Measurements from ENCODE around the gene RALGPS1. TPM values are rescaled to one million over a fixed set of nuclear protein-coding genes. Genes with fewer than 3 reads are reported as not detected.

Gene RALGPS1
- total RNA-seq, 1 donor from 2014 or later, result 3.2 TPM

DNA sequence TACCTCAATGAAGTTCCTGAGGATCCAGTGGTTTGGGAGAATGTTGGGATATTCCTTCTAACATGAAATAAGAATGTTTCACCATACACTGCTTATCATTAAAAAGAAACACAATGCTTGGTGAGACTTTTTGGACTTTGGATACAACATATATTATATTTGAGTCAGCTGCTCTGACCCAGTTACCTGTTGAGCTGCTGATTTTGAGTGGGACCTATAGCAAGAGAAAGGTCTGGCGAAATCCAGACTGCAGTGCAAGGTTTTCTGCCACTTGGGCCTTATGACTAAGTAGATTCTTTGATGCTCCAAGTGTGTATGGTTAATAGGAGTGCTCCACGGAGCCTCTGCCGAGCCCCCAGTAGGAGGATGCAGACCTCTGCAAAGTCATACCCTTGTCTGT is 10.0 kb upstream of the RALGPS1 start:
- no peak for ATAC-seq
- DNase-seq (ENCODE audit: low spot score), result no peak

DNA sequence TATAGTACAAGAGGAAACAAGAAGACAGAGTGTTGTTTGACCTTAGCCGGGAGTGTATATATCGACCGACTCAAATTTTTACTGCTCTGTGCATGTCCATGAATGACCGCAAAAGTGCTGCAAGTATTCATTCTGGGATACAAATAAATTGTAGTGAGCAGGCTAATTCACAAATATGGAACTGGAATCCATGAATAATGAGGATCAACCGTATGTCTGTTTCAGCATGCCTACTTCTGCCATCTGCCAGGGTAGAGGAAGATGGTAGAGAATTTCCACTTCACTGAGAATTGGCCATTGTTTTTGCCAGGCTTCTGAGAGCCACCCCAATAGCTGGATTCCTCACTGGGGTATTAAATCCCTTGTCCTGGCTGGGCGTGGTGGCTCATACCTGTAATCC is 8.5 kb upstream of the RALGPS1 start:
- no peak for ATAC-seq
- no peak for DNase-seq (ENCODE audit: low spot score)

DNA sequence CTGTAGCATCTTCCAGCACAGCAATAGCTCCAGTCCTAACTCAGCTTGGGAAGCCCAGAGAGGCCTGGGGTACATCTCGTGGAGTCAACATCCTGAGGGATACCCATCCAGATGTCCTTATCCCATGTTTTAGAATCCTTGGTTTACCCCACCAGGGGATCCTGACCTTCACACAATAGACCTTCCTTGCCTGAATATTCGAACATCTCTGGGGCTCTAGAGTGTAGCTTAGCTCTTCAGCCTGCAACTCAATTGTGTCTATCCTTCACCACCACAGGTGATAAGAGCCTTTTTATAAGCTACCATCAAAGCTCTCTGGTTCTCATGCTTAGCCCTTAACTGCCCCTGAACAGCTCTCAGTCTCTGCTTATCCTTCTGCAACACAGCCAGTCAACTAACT is 7.5 kb upstream of the RALGPS1 start:
- ATAC-seq, result no peak
- DNase-seq (ENCODE audit: low spot score), result no peak

DNA sequence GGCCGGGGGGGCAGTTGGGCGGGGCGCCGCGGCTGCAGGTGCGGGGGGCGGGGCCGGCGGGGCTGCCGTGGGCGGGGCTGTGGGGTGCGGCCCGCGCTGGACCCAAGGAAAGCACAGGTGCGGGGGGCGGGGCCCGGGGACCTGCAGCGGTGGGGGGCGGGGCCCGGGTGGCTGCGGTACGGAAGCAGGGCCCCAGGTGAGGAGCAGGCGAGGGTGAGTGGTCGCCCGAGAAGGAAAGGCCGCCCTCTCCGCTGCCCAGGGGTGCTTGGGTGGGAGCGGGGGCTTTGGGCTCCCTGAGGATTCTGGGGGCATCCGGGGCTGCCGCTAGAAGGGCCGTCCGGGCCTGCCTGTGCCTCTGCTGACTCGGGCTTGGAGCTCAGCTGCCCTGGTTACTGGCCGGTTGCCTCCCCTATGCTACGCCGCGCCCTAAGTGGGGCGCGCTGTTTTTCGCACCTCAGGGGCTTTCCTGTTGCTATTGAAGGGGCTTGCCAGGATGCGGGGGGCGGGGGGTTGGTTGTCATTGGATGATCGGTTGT is 767 bp downstream of the RALGPS1 start:
- DNase-seq (ENCODE audit: low spot score) (peak; percentile 55), ATAC-seq (peak; percentile 12)

DNA sequence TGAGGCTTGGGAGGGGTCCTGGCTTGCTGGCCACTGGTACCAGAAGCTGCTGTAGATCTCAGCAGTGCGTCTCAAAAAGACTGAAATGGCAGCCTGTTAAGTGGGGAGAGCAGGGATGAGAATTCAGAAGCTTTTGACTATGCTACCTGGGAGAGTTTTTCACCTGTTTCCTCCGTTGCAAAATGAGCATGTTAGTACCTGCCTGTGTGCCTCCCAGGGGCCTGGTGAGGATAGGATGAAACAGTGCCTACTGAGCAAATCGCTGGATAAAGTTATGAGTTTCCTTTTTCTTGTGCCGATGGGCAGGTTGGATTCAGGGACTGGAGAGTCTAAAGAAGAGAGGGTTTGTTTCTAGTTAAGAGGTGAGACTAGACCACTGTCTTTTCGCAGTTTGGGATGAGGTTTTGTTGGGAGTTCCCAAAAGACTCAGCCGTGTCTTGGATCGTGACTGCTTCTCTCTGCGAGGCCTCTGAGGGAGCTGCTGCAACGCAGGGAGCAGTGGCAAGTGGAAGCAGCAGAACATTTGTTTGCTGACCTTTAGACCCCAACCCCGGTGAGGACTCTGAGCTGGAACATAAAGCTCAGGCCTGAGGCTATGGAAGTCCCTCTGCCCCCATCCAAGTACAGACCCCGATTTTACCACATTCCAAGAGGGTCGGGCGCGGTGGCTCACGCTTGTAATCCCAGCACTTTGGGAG is 1.4 kb downstream of the RALGPS1 start:
- ATAC-seq, result no peak
- no peak for DNase-seq (ENCODE audit: low spot score)

DNA sequence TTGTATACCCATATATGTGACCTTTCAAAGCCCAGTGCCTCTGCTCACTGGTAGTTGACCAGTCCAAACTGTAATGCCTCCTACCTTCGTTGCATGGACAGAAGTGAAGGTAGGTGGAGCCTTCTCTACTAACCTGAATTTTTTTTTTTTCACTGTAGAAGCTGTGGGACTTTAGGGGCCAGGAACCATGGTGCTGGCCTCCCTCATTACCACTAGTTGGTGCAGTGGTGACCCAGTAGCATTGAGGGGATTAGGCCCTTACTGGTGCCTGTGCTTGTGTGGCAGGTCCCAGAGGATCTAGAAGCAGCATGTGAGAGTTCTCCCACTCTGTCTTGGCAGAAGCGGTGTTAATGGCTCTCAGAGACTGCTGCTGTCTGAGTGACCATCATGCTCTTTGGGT is 2.3 kb downstream of the RALGPS1 start:
- ATAC-seq (no peak), DNase-seq (ENCODE audit: low spot score) (no peak)

DNA sequence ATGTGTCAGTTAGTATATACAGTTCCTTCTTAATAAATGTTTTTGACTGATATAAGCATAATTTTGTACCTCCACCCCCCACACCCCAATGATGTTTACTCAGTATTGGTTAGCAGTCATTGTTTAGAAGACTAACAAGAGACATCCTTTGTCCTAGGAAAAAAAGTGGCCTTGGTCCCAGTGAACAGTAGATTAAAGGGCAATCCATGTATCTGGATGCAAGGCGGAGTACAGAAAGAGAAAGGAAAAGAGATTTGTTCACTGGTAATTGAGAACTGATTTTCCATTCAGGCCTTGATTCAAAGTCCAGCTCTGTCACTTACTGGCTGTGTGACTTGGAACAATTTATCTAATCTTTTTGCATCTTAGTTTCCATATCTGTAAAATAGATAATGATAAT is 4.6 kb downstream of the RALGPS1 start:
- no peak for ATAC-seq
- no peak for DNase-seq (ENCODE audit: low spot score)

DNA sequence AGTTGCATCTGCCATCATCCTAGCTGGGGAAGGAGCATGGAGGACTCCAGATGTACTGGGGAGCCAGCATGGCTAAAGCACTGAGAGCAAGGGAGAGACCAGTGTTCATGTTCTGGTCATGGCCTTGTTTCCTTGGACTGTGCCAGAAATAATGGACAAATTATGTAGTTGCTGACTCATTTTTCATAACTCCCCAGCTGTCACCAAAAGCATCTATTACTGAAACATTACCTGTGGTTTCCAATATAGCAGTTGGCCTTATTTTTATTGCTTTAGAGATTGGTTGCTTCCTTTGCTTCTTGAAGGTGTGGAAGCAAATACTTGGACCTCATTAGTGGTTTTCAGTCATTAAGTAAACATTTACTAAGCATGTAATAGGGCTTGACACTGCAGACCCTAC is 11.3 kb downstream of the RALGPS1 start:
- ATAC-seq, result no peak
- DNase-seq (ENCODE audit: low spot score), result no peak

DNA sequence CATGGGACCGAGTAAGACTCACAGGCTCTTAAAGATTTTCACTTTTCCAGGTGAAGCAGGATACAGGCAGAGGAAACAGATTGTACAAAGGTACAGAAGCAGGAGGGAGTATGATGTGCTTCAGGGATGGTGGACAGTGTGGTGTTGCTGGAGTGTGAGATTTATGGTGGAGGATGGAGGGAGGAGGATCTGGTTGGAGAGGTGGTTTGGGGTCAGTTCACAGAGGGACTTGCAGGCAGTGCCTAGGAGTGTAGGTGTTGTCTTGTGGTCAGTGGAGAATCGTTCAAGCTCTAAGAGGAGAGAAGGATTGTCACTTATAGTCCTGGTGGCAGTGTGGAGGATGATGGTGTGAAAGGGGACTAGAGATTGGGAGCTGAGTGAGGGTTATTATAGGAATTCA is 11.8 kb downstream of the RALGPS1 start:
- no peak for ATAC-seq

DNA sequence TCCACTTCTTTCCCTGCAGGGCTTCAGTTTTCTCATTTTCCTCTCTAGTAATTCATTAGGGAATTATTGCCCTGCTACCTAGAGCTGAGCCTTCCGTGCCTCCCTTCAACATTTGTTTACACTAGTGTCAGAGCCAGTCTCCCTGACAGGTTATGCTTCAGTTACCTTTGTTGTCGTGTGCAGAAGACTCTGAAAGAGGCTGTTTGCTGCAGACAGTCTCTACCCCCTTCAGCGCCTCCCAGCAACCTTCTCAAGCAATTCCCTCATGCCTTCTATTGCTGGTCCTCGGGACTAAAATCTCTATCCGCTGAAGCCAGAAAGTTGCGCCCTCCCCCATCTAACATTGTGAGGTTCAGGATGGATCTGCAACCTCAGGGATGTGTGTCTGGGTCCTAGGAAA is 12.8 kb downstream of the RALGPS1 start:
- ATAC-seq (no peak), DNase-seq (ENCODE audit: low spot score) (no peak)

More for the DNA sequence above, 11.8 kb downstream of the RALGPS1 start:
- no peak for DNase-seq (ENCODE audit: low spot score)

DNA sequence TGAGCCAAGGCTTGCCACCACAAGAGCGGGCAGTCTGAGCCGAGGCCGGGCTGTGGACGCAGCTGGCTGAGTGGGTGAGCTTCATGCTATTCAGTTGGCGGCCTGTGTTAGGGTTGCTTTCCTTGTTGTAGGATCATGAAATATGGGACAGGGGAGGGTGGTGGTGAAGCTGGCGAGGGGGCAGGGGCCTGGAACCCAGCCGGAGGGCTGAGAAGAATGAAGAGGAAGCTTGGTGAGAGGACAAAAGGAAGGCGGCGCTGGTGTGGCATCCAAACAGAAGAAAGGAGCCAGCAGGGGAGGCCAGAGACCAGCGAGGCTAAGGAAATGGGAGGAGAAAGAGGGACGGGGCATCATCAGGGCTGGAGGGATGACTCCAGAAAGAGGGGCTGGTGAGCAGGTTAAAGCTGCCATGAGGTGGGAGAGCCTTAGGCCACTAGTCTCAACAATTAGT is 18.3 kb downstream of the RALGPS1 start:
- ATAC-seq (no peak), DNase-seq (ENCODE audit: low spot score) (no peak)

DNA sequence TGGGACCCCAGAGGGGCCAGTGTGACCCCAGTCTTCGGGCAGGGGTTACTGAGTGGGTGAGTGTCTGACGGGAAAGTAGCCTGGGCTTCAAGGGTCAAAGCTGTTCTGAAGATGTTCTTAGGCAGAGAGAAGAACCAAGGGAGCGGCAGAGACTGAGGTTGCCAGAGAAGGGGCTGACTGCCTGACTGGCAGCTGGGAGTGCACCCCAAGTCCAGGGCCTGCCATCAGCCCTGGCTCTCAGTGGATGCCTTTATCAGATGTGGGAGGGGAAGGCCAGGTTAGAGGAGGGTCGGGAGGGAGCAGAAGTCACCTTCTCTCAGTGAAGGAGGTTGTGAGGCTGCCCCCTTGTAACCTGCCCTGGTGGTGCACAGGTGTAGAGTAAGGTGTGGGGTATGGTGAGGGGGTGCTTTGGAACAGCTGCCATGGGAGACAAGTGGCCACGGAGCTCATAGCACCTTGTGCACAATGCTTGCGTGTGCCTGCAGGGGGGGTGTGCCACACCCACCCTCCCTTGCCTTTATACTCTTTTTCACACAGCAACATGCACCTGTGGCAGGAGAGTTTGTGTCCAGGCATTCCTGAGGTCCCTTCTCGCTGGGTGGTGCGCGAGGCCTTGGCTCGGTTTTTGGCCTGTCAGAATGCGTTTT is 18.9 kb downstream of the RALGPS1 start:
- no peak for DNase-seq (ENCODE audit: low spot score)
- ATAC-seq, result no peak

DNA sequence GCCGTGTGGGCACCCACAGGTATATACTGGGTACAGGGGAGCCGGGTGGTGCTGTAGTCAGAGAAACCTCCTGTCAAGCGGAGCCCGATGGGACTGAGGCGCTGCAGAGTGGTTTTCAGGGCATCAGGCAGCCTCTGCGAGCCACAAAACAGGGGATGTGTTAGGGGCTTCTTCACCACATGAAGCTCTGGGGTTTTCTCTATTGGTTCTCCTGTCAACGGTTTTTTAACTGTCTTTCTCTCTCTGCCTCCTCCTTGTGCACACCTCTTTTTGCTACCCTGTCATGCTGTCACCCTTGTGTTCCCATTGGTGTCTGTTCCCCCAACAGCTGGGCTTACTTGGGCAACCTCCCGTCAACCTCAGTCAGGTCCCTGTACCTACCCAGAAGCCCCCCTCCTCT is 19.9 kb downstream of the RALGPS1 start:
- DNase-seq (ENCODE audit: low spot score), result no peak

DNA sequence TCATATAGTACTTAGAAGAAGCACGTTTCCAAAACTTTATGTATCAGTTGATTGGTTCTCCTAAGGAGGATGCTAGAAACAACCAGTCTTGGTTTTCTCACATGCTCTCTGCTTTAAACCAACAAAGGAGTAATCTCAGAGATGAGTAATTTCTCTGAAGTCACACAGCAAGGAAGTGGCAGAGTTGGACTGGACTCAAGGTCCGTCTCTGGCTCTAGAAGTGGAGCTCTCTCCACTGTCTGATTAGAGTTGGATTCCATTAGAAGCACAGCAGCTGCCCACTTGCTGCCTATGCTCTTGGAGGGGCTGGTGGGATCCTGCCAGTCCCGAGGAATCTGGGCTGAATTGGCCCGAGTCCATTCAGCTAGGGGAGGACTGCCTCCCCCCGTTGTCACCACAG is 21.0 kb downstream of the RALGPS1 start:
- DNase-seq (ENCODE audit: low spot score) (no peak), ATAC-seq (no peak)

More for the DNA sequence above, 19.9 kb downstream of the RALGPS1 start:
- ATAC-seq, result no peak

DNA sequence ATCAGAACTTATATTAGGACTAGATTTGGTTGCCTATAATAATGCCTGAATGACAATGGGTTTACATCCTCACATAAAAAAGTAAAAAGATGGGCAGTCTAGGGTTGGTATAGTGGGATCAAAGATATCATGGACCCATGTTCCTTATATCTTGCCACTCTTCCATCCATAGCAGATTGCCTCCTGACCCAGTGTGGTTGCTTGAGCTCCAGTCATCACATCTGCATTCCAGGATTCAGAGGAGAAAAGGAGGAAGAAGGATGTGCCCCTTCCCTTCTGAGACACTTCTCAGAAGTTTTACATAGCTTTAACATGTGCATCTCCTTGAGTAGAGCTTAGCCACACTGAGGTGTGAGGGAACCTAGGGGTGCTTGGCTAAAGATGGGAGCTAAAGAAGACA is 22.9 kb downstream of the RALGPS1 start:
- DNase-seq (ENCODE audit: low spot score) (no peak), ATAC-seq (no peak)

DNA sequence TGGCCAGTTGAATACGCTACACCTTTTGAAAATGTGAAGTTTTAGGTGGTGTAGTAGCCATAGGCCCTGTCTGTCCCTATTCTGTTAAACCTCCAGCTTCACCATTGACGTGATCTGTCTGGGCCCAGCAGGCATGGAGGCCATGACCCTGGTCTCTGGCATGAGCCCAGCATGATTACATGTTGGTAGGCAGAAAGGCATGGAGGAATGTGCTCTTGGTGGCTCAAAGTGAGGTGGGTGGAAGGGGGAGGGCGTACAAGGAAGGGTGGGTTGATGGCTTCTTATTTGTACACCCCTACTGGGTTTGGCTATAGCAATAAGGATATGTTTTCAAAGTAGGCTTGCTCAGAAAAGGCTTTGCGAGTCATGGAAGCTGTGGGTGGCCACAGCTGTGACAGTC is 23.7 kb downstream of the RALGPS1 start:
- ATAC-seq (no peak), DNase-seq (ENCODE audit: low spot score) (no peak)

DNA sequence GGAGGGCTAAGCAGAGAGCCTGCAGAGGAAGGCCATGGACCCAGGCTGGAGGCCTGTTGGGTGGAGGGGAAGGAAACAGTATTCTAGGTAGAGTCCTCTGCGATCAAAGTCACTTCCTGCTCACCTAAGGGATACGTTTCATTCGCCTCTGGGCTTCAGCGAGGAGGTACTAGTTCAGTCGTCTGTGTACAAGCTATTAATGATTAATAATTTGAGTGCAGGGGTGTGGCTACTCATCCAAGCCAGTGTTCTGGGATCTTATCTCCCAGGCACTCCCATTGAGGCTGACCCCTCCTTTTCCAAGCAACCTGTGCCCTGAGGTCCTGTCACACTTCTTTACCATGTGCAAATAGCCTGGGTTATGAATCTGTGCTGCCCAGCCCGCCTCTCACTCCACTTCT is 25.2 kb downstream of the RALGPS1 start:
- DNase-seq (ENCODE audit: low spot score), result peak; percentile 67

DNA sequence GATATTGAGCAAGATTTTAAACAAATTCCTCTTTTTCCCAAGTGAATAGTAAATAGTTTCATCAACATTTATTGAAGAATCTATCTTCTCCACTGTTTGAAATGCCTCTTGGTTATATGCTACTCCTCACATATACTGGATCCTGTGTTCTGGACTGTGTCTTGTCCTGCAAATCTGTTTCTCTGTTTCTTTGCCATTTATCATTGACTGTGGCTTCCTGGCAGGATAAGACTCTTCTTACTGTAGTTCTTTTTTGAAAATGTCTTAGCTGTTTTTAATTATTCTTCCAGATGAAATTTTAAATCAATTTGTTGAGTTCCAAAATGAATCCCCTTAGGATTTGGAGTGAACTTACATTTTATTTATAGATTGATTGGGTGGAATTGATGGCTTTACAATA is 27.8 kb downstream of the RALGPS1 start:
- DNase-seq (ENCODE audit: low spot score) (no peak), ATAC-seq (no peak)

More for the DNA sequence above, 25.2 kb downstream of the RALGPS1 start:
- ATAC-seq, result peak; percentile 90

DNA sequence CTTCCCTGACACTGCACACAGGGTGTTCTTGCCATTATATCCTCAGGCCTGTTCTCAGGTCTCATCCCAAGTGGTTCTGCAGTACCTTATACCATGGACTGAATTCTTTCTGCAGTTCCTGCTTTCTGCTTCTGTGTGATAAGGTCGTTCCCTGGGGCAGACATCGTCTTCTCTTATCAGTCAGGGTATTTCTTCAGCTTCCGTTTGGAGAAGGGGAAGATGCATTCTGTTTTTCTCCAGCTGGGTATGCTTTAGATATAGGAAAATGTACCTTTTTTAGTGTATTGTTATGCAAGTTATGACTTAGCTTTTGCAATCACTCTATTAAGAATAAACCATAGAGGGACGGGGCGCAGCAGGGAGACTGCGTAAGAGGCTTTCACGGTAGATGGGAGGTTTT is 31.1 kb downstream of the RALGPS1 start:
- no peak for DNase-seq (ENCODE audit: low spot score)

DNA sequence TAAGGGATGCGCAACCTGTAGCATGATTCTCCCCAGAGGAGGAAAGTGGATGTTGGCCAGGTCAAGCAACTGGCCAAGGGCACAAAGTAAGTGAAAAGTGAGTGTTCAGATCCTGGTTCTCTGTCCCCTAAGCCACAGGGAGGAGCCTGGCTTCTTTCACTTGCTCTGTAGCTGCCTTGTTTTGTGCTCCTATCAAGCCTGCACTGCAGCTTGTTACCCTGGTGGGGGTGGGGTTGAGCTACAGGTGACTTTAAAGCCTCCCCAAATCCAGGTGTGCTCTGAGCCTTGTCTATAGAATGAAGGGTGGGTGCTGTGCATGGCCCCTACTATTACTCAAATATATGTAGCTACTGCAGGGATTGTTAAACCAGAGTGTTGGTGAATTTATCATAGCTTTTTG is 32.9 kb downstream of the RALGPS1 start:
- DNase-seq (ENCODE audit: low spot score) (no peak), ATAC-seq (no peak)

More for the DNA sequence above, 31.1 kb downstream of the RALGPS1 start:
- ATAC-seq, result no peak

DNA sequence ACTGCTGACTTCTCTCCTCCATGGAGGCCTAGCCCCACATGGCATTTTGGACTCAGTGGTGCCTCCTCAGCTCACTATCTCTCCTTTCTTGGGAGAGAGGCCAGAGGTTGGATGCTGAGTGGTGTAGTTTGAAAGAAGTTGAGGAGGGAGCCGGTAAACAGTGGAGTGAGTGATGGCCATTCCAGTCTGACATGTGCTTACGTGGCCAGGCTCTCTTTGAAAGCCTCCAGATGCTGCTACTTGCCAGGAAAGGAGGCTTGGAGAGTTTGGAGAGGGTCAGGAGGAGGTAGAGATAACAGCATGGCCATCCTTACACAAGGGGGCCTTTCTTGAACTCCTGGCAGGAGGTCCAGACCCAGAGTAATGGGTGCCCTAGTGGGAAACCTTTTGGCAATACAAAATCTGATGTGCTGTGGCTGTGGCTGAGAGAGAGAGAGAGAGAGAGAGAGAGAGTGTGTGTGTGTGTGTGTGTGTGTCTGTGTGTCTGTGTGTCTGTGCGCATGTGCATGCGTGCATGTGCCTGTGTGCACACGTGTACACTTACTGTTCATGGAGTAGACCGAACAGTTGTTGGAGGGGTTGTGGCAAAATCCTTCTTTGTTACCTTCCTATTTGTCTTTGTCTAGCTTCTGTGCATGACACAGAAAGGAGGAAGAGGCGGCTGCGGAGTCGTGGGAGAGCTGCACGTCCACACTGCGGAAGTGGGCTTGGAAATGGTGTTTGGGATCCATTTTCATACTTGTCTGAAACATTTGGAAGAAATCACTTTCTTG is 37.8 kb downstream of the RALGPS1 start:
- ATAC-seq, result no peak

More for the DNA sequence above, 37.8 kb downstream of the RALGPS1 start:
- no peak for DNase-seq (ENCODE audit: low spot score)
